Lung (tissue), 12 donors: ENCODE results near the gene PBRM1. TPM values are rescaled to one million over a fixed set of nuclear protein-coding genes. Genes with fewer than 3 reads are reported as not detected.

ENCODE experiments used
- ATAC-seq: fragments of 200-7000 bp; cut with Tn5 transposase; one replicate; pipeline ENCODE4 v1.9.1; 2020; ENCODE audit warnings: moderate number of reproducible peaks; ENCODE audit not compliant: insufficient read depth, low FRiP score
- DNase-seq, 3 donors: peaks; one replicate each; pipeline ENCODE4 v3.0.0-alpha.2; 2013 to 2017
- H3K27ac ChIP-seq, 2 donors: one replicate each; pipeline ENCODE4 v1.5.1; 2013; ENCODE audit warnings: mild to moderate bottlenecking in 2 of 2, moderate library complexity in 2 of 2, control low read depth in 1 of 2, inconsistent platforms in 1 of 2, low read depth in 1 of 2, low read length in 1 of 2
- H3K27me3 ChIP-seq, 3 donors: one replicate each; pipeline ENCODE4 v1.5.1; 2013; ENCODE audit warnings: low read length in 2 of 3; ENCODE audit not compliant: control insufficient read depth in 3 of 3, insufficient read depth in 3 of 3
- H3K36me3 ChIP-seq, 4 donors: one replicate each; pipeline ENCODE4 v1.5.1; 2013; ENCODE audit warnings: low read length in 4 of 4, mild to moderate bottlenecking in 1 of 4, moderate library complexity in 1 of 4; ENCODE audit not compliant: control insufficient read depth in 4 of 4, insufficient read depth in 4 of 4
- H3K4me1 ChIP-seq, 5 donors: one replicate each; pipeline ENCODE4 v1.5.1; 2013; ENCODE audit warnings: low read length in 5 of 5, mild to moderate bottlenecking in 2 of 5, moderate library complexity in 1 of 5; ENCODE audit not compliant: control insufficient read depth in 5 of 5, insufficient read depth in 5 of 5
- H3K4me3 ChIP-seq: one replicate; pipeline ENCODE4 v1.5.1; 2013; ENCODE audit warnings: mild to moderate bottlenecking, control low read depth, moderate library complexity
- H3K9ac ChIP-seq, 2 donors: one replicate each; pipeline ENCODE4 v1.5.1; 2013; ENCODE audit warnings: low read length in 2 of 2, control low read depth in 1 of 2; ENCODE audit not compliant: insufficient read depth in 1 of 2
- H3K9me3 ChIP-seq, 4 donors: one replicate each; pipeline ENCODE4 v1.5.1; 2013; ENCODE audit warnings: low read length in 3 of 4, mild to moderate bottlenecking in 1 of 4, moderate library complexity in 1 of 4; ENCODE audit not compliant: control insufficient read depth in 4 of 4, insufficient read depth in 3 of 4
- CTCF ChIP-seq: IDR thresholded peaks from 2 replicates; pipeline ENCODE4 v1.5.1; 2012; ENCODE audit warnings: mild to moderate bottlenecking; ENCODE audit errors: control extremely low read depth, extremely low read depth
- WGBS, 2 donors: extraction: QIAGEN DNeasy Blood & Tissue Kit; methylation state at CpG; one replicate each; pipeline ENCODE4 v1.1.7; 2013; 5-methylcytosine and 5-hydroxymethylcytosine counted together
- polyA plus RNA-seq, 2 donors: library from polyadenylated mRNA; stranded (reverse); fragments of 200-250 nt; gene quantifications; one replicate each; pipeline ENCODE4 v1.2.1, GENCODE V29; 2013
- total RNA-seq, 2 donors: library from RNA; depleted of rRNA in 1 of 2; stranded (reverse); fragments of >200 nt in 1 of 2; gene quantifications; one replicate each; pipeline ENCODE4 v1.2.1, GENCODE V29; 2014 to 2021
- donor health status: control.
- donor health status: control.
- donor health status: Bipolar disorder and iron deficiency.
- donor health status: healthy.
- donor health status: DM: yes; HTN: yes; CAD: no.

PBRM1 gene
- total and polyA plus RNA-seq, 4 donors = 9.8 to 92.8 (median 40.7) TPM

- Histone ChIP-seq H3K4me1 (peaks cover 4 to 25% (median 7%) of the 10 kb centered on the region in 5 donors), H3K36me3 (peaks cover 24 to 53% (median 40%) of the 10 kb centered on the region in 4 donors), H3K27ac (no peak overlapping the region), H3K27me3 (no peaks in the 10 kb centered on the region), H3K9me3 (no peaks in the 10 kb centered on the region), H3K4me3 (no peak overlapping the region), H3K9ac (no peak overlapping the region)
- 80% methylated on average over 6 of the region's 6 CpGs for WGBS, 2 donors
- ATAC-seq (no peak), DNase-seq (no peak)
- TF ChIP-seq CTCF = no peak
These were observed 2.6 kb upstream of the PBRM1 start for GRCh38 chr3:52688266-52688665.

GRCh38 chr3:52685285-52685708, 416 bp downstream of the PBRM1 start:
- 0% methylated on average over 26 to 41 of the region's 41 CpGs for WGBS, 2 donors
- Histone ChIP-seq H3K27me3 (no peaks in the 10 kb centered on the region), H3K9me3 (no peaks in the 10 kb centered on the region), H3K27ac (peak overlapping the region; percentile 98 to 99), H3K4me3 (peak overlapping the region; percentile 95), H3K4me1 (peaks cover 4 to 30% (median 7%) of the 10 kb centered on the region in 5 donors), H3K9ac (peak overlapping the region; percentile 48 to 93), H3K36me3 (peaks cover 22 to 43% (median 24%) of the 10 kb centered on the region in 4 donors)
- ATAC-seq (peak; percentile 85), DNase-seq (peak in 2 of 3 donors; percentile 70 to 80)
- TF ChIP-seq CTCF = no peak

- Histone ChIP-seq H3K27ac (no peak overlapping the region), H3K9ac (no peak overlapping the region)
These were observed 1.5 kb downstream of the PBRM1 start for GRCh38 chr3:52684184-52684583.

More at GRCh38 chr3:52684184-52684583, 1.5 kb downstream of the PBRM1 start:
- no peaks in the 10 kb centered on the region for H3K27me3 ChIP-seq
- TF ChIP-seq CTCF = no peak
- H3K36me3 ChIP-seq = peaks cover 18 to 42% (median 20%) of the 10 kb centered on the region in 4 donors
- peaks cover 4 to 30% (median 9%) of the 10 kb centered on the region in 5 donors for H3K4me1 ChIP-seq
- no peak overlapping the region for H3K4me3 ChIP-seq
- DNase-seq (no peak), ATAC-seq (no peak)
- H3K9me3 ChIP-seq = no peaks in the 10 kb centered on the region
- 55 to 71% methylated on average over 5 of the region's 5 CpGs for WGBS, 2 donors
